HUES48 (cell line): ENCODE data around the gene PQBP1.

ENCODE experiments used
- H3K27ac ChIP-seq: one replicate; pipeline ENCODE4 v1.7.0; 2013; ENCODE audit warnings: low read depth, low read length, inconsistent platforms
- H3K27me3 ChIP-seq: 2 replicates; pipeline ENCODE4 v1.6.1; 2013; ENCODE audit warnings: mild to moderate bottlenecking, low read length; ENCODE audit not compliant: control insufficient read depth, insufficient read depth
- H3K36me3 ChIP-seq: 2 replicates; pipeline ENCODE4 v1.6.1; 2013; ENCODE audit warnings: low read length; ENCODE audit not compliant: control insufficient read depth, insufficient read depth
- H3K4me1 ChIP-seq: 2 replicates; pipeline ENCODE4 v1.6.1; 2013; ENCODE audit warnings: mild to moderate bottlenecking, low read length; ENCODE audit not compliant: control insufficient read depth, insufficient read depth
- H3K4me3 ChIP-seq: 2 replicates; pipeline ENCODE4 v1.5.1; 2013; ENCODE audit warnings: mild to moderate bottlenecking, low read depth, low read length
- H3K9ac ChIP-seq: 2 replicates; pipeline ENCODE4 v1.6.1; 2013; ENCODE audit warnings: mild to moderate bottlenecking, low read depth, low read length, moderate library complexity
- H3K9me3 ChIP-seq: 2 replicates; pipeline ENCODE4 v1.6.1; 2013; ENCODE audit warnings: low read length; ENCODE audit not compliant: control insufficient read depth, insufficient read depth

The PQBP1 gene

GRCh38 chrX:48939524-48940228, 41.9 kb downstream of the PQBP1 start:
- Histone ChIP-seq H3K27ac (no peak overlapping the region), H3K27me3 (no peaks in the 10 kb centered on the region), H3K9me3 (peaks cover 30% of the 10 kb centered on the region), H3K9ac (no peak overlapping the region), H3K36me3 (peaks cover 24% of the 10 kb centered on the region), H3K4me3 (no peak overlapping the region), H3K4me1 (peaks cover 14% of the 10 kb centered on the region; the same call in 1 of the 2 replicates)

DNA sequence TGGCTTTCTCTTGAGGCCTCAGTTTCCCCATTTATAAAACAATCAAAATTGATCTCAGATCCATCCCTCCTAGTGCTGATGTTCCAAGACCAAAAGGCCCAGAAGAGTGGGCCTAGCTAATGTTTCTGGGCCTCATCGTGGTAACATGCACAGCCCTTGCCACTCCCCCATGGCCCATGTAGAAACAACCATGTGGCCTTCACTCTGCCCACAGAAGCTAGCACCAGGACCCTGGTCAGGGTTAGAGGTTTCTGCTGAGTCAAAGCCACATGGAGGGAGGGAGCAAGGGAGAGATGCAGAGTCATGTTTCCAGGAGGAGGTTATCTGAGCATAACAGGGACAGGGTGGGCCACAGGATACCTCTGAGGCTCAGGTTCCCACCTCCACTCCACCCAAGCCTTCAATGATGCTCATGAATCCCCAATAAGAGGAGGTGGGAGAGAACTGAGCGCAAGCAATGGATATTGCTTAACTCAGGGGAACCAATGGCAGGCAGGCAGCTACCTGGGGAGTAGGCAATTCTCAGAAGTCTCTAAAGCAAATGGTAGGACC, 42.8 kb downstream of the PQBP1 start:
- H3K4me1 ChIP-seq = peaks cover 14% of the 10 kb centered on the region; the same call in 1 of the 2 replicates
- H3K9me3 ChIP-seq = peaks cover 30% of the 10 kb centered on the region
- no peak overlapping the region for H3K27ac ChIP-seq
- H3K9ac ChIP-seq = no peak overlapping the region
- no peaks in the 10 kb centered on the region for H3K27me3 ChIP-seq
- no peak overlapping the region for H3K4me3 ChIP-seq
- H3K36me3 ChIP-seq = peaks cover 22% of the 10 kb centered on the region

- Histone ChIP-seq H3K27me3 (no peaks in the 10 kb centered on the region), H3K9ac (no peak overlapping the region), H3K27ac (no peak overlapping the region), H3K4me1 (peaks cover 4% of the 10 kb centered on the region; the same call in 1 of the 2 replicates), H3K36me3 (peaks cover 22% of the 10 kb centered on the region), H3K4me3 (no peak overlapping the region), H3K9me3 (peaks cover 30% of the 10 kb centered on the region)
These were observed 45.2 kb downstream of the PQBP1 start for GRCh38 chrX:48942895-48943294.

- Histone ChIP-seq H3K36me3 (peaks cover 18% of the 10 kb centered on the region), H3K4me3 (no peak overlapping the region), H3K27ac (no peak overlapping the region), H3K9me3 (peaks cover 24% of the 10 kb centered on the region), H3K9ac (no peak overlapping the region), H3K27me3 (no peaks in the 10 kb centered on the region), H3K4me1 (peaks cover 4% of the 10 kb centered on the region; the same call in 1 of the 2 replicates)
These were observed 48.0 kb downstream of the PQBP1 start for GRCh38 chrX:48945517-48946348.

DNA sequence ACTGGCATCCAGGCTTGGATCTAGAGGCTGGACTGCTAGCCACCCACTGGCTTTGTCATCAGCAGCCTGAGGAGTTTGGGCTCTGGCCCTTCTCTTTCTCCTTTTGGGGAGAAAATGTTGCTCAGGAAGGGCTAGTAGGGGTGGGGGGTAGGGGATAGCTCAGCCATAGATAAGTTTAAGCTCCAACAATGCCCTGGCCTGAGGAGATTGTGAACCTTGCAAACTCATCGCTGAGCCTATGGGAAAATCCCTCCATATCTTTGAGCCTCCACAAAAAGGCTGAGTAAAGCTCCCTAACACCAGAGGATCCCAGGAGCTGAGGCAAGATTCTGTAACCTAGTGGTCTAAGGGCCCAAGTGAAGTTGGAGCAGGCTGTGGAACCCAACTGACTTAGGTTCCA, 50.9 kb downstream of the PQBP1 start:
- Histone ChIP-seq H3K9ac (no peak overlapping the region), H3K36me3 (peaks cover 13% of the 10 kb centered on the region; the same call in 1 of the 2 replicates), H3K27ac (no peak overlapping the region), H3K4me3 (no peak overlapping the region), H3K9me3 (peaks cover 18% of the 10 kb centered on the region), H3K4me1 (no peaks in the 10 kb centered on the region), H3K27me3 (no peaks in the 10 kb centered on the region)
